ENCODE results near the gene HBEGF. TPM values are rescaled to one million over a fixed set of nuclear protein-coding genes. Genes with fewer than 3 reads are reported as not detected.

The HBEGF gene
- total RNA-seq, 1 donor from 2014 or later, result 2.4 TPM

DNA sequence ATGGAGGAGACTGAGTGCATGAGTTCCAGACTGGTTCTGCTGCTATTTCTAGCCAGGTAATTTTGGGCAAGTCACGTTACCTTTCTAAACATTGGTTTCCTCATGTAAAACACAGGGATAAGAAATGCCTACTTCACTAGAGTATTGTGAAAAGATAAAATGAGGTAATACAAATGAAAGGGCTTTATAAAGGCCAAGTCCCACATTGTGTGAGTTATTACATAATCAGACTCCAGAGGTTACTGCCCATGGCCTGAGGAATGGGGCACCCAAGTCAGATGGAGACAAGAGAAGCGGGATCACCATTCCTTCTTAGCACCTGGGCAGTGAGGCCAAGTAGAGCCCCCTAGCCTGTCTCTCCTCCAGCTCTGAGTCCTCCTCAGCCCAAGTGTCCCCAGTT, 7.5 kb downstream of the HBEGF start:
- H3K9me3 Mint-ChIP-seq, result no peaks in the 10 kb centered on the region
- H3K9me3 ChIP-seq (ENCODE audit: low read depth), result no peaks in the 10 kb centered on the region
- no peak overlapping the region for H3K27ac Mint-ChIP-seq
- H3K79me2 ChIP-seq (ENCODE audit: low read depth), result no peaks in the 10 kb centered on the region
- no peaks in the 10 kb centered on the region for H3F3A ChIP-seq (ENCODE audit: low read depth)
- H3K9ac ChIP-seq, result no peak overlapping the region
- H3K4me1 ChIP-seq, result no peaks in the 10 kb centered on the region
- TF ChIP-seq EZH2 (IDR thresholded peaks at IDR 0.05) (no peak), EZH2phosphoT487 (IDR thresholded peaks at IDR 0.05) (no peak), CTCF (IDR thresholded peaks at IDR 0.05) (no peak)
- H2AFZ ChIP-seq (replicated peaks), result no peak overlapping the region
- no peak for DNase-seq (ENCODE audit: low spot score)
- no peak overlapping the region for H3K27ac ChIP-seq
- H3K4me1 Mint-ChIP-seq, result peaks cover 7% of the 10 kb centered on the region
- no peaks in the 10 kb centered on the region for H4K20me1 ChIP-seq (ENCODE audit: low read depth)
- no peaks in the 10 kb centered on the region for H3K27me3 ChIP-seq
- peaks cover under 1% of the 10 kb centered on the region for H3K36me3 Mint-ChIP-seq
- H3K4me2 ChIP-seq, result no peak overlapping the region
- H3K27me3 Mint-ChIP-seq (ENCODE audit: insufficient read depth, low read depth), result peaks cover 4% of the 10 kb centered on the region
- H3K36me3 ChIP-seq, result no peaks in the 10 kb centered on the region
- H3K4me3 ChIP-seq, result no peak overlapping the region
- no peak overlapping the region for H3K4me3 Mint-ChIP-seq

DNA sequence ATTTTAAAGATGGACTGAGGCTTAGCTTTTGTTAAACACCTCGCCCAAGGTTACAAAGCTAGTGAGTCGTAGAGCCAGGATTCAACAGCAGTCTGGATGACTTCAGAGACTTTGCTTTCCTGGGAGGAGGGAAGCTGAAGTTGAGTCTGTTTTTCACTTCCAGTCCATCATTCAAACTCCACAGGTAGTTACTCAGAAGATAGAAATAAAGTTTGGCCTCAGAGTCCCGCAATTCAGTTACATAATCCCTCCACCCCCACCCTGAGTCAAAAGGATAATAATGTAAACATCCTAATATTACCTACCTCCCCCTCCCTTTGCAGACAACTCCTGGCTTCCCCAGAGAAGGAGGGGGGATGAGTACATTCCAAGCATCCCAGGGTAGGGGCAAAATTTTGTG, 8.1 kb downstream of the HBEGF start:
- Histone ChIP-seq H3K79me2 (ENCODE audit: low read depth) (no peaks in the 10 kb centered on the region), H3K9ac (no peak overlapping the region), H4K20me1 (ENCODE audit: low read depth) (no peaks in the 10 kb centered on the region), H3K4me1 (no peaks in the 10 kb centered on the region), H3K27me3 (no peaks in the 10 kb centered on the region), H2AFZ (replicated peaks) (no peak overlapping the region), H3K27ac (no peak overlapping the region), H3K9me3 (ENCODE audit: low read depth) (no peaks in the 10 kb centered on the region), H3K36me3 (no peaks in the 10 kb centered on the region), H3F3A (ENCODE audit: low read depth) (no peaks in the 10 kb centered on the region), H3K4me3 (no peak overlapping the region), H3K4me2 (no peak overlapping the region)
- no peak for TF ChIP-seq EZH2phosphoT487 (IDR thresholded peaks at IDR 0.05)
- no peak for TF ChIP-seq EZH2 (IDR thresholded peaks at IDR 0.05)
- Mint-ChIP-seq H3K27me3 (ENCODE audit: insufficient read depth, low read depth) (peaks cover 4% of the 10 kb centered on the region), H3K27ac (no peak overlapping the region), H3K9me3 (no peaks in the 10 kb centered on the region), H3K36me3 (peaks cover 4% of the 10 kb centered on the region), H3K4me1 (peaks cover 7% of the 10 kb centered on the region), H3K4me3 (no peak overlapping the region)
- no peak for DNase-seq (ENCODE audit: low spot score)

DNA sequence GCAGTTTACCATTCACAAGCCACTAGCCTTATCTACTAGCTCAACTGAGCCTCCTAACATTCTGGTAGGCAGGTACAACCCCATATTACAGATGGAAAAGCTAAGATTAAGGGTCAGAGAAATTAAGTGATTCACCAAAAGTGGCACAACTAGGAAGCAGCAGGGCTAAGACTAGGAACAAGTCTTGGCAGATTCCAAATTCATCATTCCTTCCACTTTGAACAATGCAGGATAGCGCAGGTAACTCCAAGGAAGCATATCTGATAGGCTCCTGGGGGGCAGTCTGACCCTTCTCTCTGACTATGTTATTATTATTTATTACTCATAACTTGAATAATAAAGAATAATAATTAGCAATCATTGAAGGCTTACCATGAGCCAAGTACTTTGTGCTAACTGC, 8.5 kb downstream of the HBEGF start:
- H3K79me2 ChIP-seq (ENCODE audit: low read depth), result no peaks in the 10 kb centered on the region
- no peaks in the 10 kb centered on the region for H4K20me1 ChIP-seq (ENCODE audit: low read depth)
- no peaks in the 10 kb centered on the region for H3K9me3 Mint-ChIP-seq
- no peak overlapping the region for H3K27ac Mint-ChIP-seq
- no peaks in the 10 kb centered on the region for H3F3A ChIP-seq (ENCODE audit: low read depth)
- peaks cover 4% of the 10 kb centered on the region for H3K36me3 Mint-ChIP-seq
- DNase-seq (ENCODE audit: low spot score), result no peak
- H2AFZ ChIP-seq (replicated peaks), result no peak overlapping the region
- no peak overlapping the region for H3K4me3 ChIP-seq
- no peaks in the 10 kb centered on the region for H3K36me3 ChIP-seq
- TF ChIP-seq EZH2phosphoT487 (IDR thresholded peaks at IDR 0.05) (no peak), CTCF (IDR thresholded peaks at IDR 0.05) (no peak), EZH2 (IDR thresholded peaks at IDR 0.05) (no peak)
- peaks cover 7% of the 10 kb centered on the region for H3K4me1 Mint-ChIP-seq
- peaks cover 4% of the 10 kb centered on the region for H3K27me3 Mint-ChIP-seq (ENCODE audit: insufficient read depth, low read depth)
- H3K4me1 ChIP-seq, result no peaks in the 10 kb centered on the region
- no peak overlapping the region for H3K4me2 ChIP-seq
- no peaks in the 10 kb centered on the region for H3K9me3 ChIP-seq (ENCODE audit: low read depth)
- no peak overlapping the region for H3K9ac ChIP-seq
- H3K4me3 Mint-ChIP-seq, result no peak overlapping the region
- H3K27me3 ChIP-seq, result no peaks in the 10 kb centered on the region
- H3K27ac ChIP-seq, result no peak overlapping the region

DNA sequence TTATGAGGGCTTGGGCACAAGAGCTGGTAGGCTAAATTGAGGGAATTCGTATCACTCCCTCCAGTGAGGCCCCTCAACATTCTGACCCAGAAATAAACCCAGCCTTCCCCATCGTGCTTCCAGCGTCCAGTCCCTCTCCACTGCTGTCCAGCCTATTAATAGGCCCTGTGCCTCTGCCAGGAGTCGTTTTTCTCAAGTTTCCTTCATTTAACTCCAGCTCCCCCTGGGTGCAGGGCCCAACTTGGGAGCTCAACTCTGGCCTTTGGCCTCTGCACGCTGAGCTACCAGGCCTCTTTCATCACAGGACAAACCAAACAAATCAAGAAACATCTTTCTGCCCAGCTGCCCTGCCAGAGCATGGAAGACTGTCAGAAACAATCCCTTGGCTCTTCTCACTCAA, 10.0 kb downstream of the HBEGF start:
- Histone ChIP-seq H4K20me1 (ENCODE audit: low read depth) (no peaks in the 10 kb centered on the region), H3K27me3 (no peaks in the 10 kb centered on the region), H3K27ac (no peak overlapping the region), H3K79me2 (ENCODE audit: low read depth) (no peaks in the 10 kb centered on the region), H3K4me2 (no peak overlapping the region), H3K4me3 (no peak overlapping the region), H3K36me3 (no peaks in the 10 kb centered on the region), H3K9ac (no peak overlapping the region), H3K9me3 (ENCODE audit: low read depth) (no peaks in the 10 kb centered on the region), H2AFZ (replicated peaks) (no peak overlapping the region), H3F3A (ENCODE audit: low read depth) (no peaks in the 10 kb centered on the region), H3K4me1 (no peaks in the 10 kb centered on the region)
- H3K36me3 Mint-ChIP-seq, result peaks cover 4% of the 10 kb centered on the region
- no peak overlapping the region for H3K27ac Mint-ChIP-seq
- peaks cover 7% of the 10 kb centered on the region for H3K4me1 Mint-ChIP-seq
- no peaks in the 10 kb centered on the region for H3K9me3 Mint-ChIP-seq
- TF ChIP-seq EZH2 (IDR thresholded peaks at IDR 0.05), result no peak
- no peak for TF ChIP-seq EZH2phosphoT487 (IDR thresholded peaks at IDR 0.05)
- TF ChIP-seq CTCF (IDR thresholded peaks at IDR 0.05), result no peak
- no peak overlapping the region for H3K4me3 Mint-ChIP-seq
- H3K27me3 Mint-ChIP-seq (ENCODE audit: insufficient read depth, low read depth), result no peaks in the 10 kb centered on the region
- no peak for DNase-seq (ENCODE audit: low spot score)
